ENCODE data around the gene CORO6. TPM values are rescaled to one million over a fixed set of nuclear protein-coding genes. Genes with fewer than 3 reads are reported as not detected.

The CORO6 gene
- total RNA-seq, 1 donor from 2014 or later = 0.82 TPM

- FAIRE-seq = no peak
- peak in 1 of 2 donors; percentile 55 for DNase-seq (ENCODE audit: low spot score in 2 of 2)
Measured at GRCh38 chr17:29581583-29582253, 41.0 kb downstream of the CORO6 start.

- FAIRE-seq (no peak), DNase-seq (ENCODE audit: low spot score in 2 of 2) (peak; percentile 86 to 94)
Measured at GRCh38 chr17:29579866-29580771, 42.6 kb downstream of the CORO6 start.

- DNase-seq (ENCODE audit: low spot score in 2 of 2) (peak in 1 of 2 donors; percentile 12), FAIRE-seq (no peak)
Measured at GRCh38 chr17:29578626-29579485, 43.9 kb downstream of the CORO6 start.

- DNase-seq (ENCODE audit: low spot score in 2 of 2) = peak; percentile 61 to 66
- no peak for FAIRE-seq
Measured at GRCh38 chr17:29577385-29578211, 45.1 kb downstream of the CORO6 start.

- DNase-seq (ENCODE audit: low spot score in 2 of 2) (no peak), FAIRE-seq (no peak)
Measured at GRCh38 chr17:29577001-29577370, 45.7 kb downstream of the CORO6 start.

- DNase-seq (ENCODE audit: low spot score in 2 of 2) (no peak), FAIRE-seq (no peak)
Measured at GRCh38 chr17:29576214-29577000, 46.3 kb downstream of the CORO6 start.

GRCh38 chr17:29575511-29576213 is 47.0 kb downstream of the CORO6 start:
- no peak for DNase-seq (ENCODE audit: low spot score in 2 of 2)
- no peak for FAIRE-seq

GRCh38 chr17:29574732-29575510 is 47.8 kb downstream of the CORO6 start:
- FAIRE-seq (no peak), DNase-seq (ENCODE audit: low spot score in 2 of 2) (peak in 1 of 2 donors; percentile 8)

- DNase-seq (ENCODE audit: low spot score in 2 of 2) (peak in 1 of 2 donors; percentile 16), FAIRE-seq (no peak)
Measured at GRCh38 chr17:29573871-29574731, 48.6 kb downstream of the CORO6 start.

GRCh38 chr17:29573558-29573869 is 49.2 kb downstream of the CORO6 start:
- DNase-seq (ENCODE audit: low spot score in 2 of 2) = no peak
- FAIRE-seq = no peak

GRCh38 chr17:29572691-29573557 is 49.8 kb downstream of the CORO6 start:
- DNase-seq (ENCODE audit: low spot score in 2 of 2) (peak; percentile 81 to 88), FAIRE-seq (no peak)

- FAIRE-seq = no peak
- no peak for DNase-seq (ENCODE audit: low spot score in 2 of 2)
Measured at GRCh38 chr17:29571883-29572681, 50.6 kb downstream of the CORO6 start.

- no peak for FAIRE-seq
- peak in 1 of 2 donors; percentile 12 for DNase-seq (ENCODE audit: low spot score in 2 of 2)
Measured at GRCh38 chr17:29571486-29571882, 51.2 kb downstream of the CORO6 start.

GRCh38 chr17:29570521-29570920 is 52.2 kb downstream of the CORO6 start:
- no peak for DNase-seq (ENCODE audit: low spot score in 2 of 2)
- FAIRE-seq = no peak

All from frontal cortex (tissue), 4 donors.